ENCODE data around the gene SLC16A13. TPM values are rescaled to one million over a fixed set of nuclear protein-coding genes. Genes with fewer than 3 reads are reported as not detected.
A peak's percentile ranks its signal among the peaks of the same experiment; 100 is the strongest.
"Not testable (repeated sequence)": the region's sequence is repeated elsewhere in the genome, so short reads cannot be mapped to it uniquely, and the experiment has no call there.

Gene SLC16A13
- polyA plus RNA-seq, 1 donor from 2014 or later, result 3.3 TPM

DNA sequence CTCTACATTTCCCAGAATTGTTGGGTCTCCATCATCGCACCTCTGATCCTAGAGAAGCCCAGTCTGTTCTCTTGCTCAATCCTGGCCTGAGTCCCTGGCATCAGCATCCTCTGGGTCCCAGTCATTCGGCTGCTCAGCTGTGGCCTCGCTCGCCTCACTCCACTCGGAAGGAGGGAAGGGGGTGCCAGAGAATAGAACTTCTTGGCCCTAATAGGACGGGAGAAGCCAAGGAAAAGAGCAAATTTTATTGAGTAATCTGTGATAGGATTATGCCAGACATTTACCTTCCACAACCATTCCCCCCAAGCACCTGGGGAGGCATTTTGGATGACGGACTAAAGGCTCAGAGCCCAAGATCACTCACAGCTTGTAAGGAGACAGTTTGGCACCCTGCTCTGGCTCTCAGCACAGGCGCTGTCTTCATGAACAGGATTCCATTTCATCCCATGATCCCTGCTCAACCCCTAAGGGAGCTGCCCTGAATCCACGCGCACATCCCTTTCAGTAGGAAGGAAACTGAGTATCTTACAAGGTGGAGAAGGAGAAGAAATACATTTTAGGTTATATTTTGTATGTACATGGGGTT is 44.7 kb downstream of the SLC16A13 start:
- H3K27ac Mint-ChIP-seq, result peak overlapping the region in 1 of 3 donors; percentile 85
- H3K27me3 Mint-ChIP-seq, result peaks cover 11% of the 10 kb centered on the region
- peaks cover 10 to 27% (median 17%) of the 10 kb centered on the region in 3 donors for H3K4me1 Mint-ChIP-seq

DNA sequence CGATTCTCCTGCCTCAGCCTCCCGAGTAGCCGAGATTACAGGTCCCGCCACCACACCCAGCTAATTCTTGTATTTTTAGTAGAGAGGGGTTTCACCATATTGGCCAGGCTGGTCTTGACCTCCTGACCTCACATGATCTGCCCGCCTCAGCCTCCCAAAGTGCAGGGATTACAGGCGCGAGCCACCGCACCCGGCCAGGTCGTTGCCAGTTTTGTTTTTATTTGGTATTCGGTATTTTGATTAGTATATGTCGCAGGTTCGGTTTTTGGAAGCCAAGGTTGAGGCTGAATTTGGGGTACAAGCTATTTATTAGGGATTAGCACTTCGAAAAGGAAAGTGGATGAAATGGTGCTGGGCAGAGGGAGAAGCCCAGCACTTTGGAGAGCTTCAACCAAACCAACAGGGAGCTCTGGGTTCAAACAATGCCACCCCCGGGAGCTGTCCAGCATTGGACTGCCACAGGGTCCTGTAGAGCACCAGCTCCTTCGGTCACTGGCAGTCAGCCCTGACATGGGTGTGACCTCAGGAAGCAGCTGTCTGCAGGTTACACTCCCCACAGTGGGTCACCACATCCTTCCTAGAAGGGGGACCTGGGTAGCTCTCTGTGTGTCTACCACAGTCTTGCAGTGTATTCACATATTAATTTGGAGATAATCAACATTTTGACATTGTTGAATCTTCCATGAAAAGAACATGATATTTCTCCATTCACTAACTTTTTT is 45.7 kb downstream of the SLC16A13 start:
- Mint-ChIP-seq H3K27ac (no peak overlapping the region), H3K36me3 (no peaks in the 10 kb centered on the region), H3K27me3 (peaks cover 13% of the 10 kb centered on the region), H3K9me3 (no peaks in the 10 kb centered on the region), H3K4me3 (peak overlapping the region in 3 of 4 donors; percentile 13 to 84 (median 84)), H3K4me1 (peaks cover 10 to 27% (median 17%) of the 10 kb centered on the region in 3 donors)

More for the DNA sequence above, 44.7 kb downstream of the SLC16A13 start:
- Mint-ChIP-seq H3K36me3 (no peaks in the 10 kb centered on the region), H3K9me3 (no peaks in the 10 kb centered on the region), H3K4me3 (peak overlapping the region in 1 of 4 donors; percentile 12)

DNA sequence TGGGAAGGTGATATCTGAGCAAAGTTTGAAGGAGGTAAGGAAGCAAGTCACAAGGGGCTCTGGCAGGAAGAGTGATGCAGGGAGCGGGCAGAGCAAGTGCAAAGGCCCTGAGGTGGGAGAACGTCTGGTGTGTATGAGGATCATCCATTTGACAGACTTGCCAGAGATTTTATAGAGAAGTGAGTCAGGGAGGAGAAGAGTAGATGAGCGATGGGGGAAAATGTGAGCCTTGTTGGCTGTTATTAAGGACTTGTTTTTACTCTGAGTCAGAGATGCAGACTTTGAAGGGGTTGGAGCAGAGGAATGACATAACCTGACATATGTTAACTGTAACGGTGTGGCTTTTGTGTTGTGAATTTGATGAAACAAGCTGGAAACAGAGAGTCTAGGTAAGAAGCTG is 47.8 kb downstream of the SLC16A13 start:
- no peaks in the 10 kb centered on the region for H3K9me3 Mint-ChIP-seq
- peaks cover 10 to 27% (median 17%) of the 10 kb centered on the region in 3 donors for H3K4me1 Mint-ChIP-seq
- H3K27ac Mint-ChIP-seq, result peak overlapping the region in 1 of 3 donors; percentile 10
- H3K4me3 Mint-ChIP-seq, result no peak overlapping the region
- H3K36me3 Mint-ChIP-seq, result no peaks in the 10 kb centered on the region
- H3K27me3 Mint-ChIP-seq, result peaks cover 21% of the 10 kb centered on the region

DNA sequence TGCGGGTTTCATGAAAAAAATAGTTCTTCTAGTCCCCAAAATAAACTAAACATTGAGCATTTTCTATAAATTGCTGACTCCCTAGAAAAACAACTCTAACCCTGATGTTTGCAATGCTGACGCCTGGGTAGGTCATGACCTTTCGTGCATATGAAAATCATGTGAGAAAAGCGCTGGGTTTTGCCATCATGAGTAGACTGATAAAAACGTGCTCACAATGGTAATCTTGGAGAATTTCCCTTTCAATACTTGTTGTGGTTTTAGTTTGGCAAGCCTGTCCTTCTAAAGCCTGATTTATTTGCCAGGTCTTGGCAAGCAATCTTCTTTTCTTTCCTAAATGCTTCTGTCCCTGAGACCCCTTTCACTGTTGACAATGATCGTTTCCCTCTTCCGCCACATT is 48.3 kb downstream of the SLC16A13 start:
- Mint-ChIP-seq H3K27me3 (peaks cover 24% of the 10 kb centered on the region), H3K36me3 (no peaks in the 10 kb centered on the region), H3K4me1 (peaks cover 10 to 27% (median 17%) of the 10 kb centered on the region in 3 donors), H3K4me3 (no peak overlapping the region), H3K27ac (no peak overlapping the region), H3K9me3 (no peaks in the 10 kb centered on the region)

DNA sequence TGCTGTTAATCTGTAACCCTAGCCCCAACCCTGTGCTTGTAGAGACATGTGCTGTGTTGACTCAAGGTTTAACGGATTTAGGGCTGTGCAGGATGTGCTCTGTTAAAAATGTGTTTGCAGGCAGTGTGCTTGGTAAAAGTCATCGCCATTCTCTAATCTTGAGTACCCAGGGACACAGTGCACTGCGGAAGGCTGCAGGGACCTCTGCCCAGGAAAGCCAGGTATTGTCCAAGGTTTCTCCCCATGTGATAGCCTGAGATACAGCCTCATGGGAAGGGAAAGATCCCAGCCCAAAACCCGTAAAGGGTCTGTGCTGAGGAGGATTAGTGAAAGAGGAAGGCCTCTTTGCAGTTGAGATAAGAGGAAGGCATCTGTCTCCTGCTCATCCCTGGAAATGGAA is 52.6 kb downstream of the SLC16A13 start:
- peaks cover 16% of the 10 kb centered on the region for H3K27me3 Mint-ChIP-seq
- H3K27ac Mint-ChIP-seq, H3K36me3 Mint-ChIP-seq, H3K9me3 Mint-ChIP-seq, H3K4me3 Mint-ChIP-seq: not testable (repeated sequence)
- H3K4me1 Mint-ChIP-seq, result peaks cover 3 to 11% (median 4%) of the 10 kb centered on the region in 3 donors

DNA sequence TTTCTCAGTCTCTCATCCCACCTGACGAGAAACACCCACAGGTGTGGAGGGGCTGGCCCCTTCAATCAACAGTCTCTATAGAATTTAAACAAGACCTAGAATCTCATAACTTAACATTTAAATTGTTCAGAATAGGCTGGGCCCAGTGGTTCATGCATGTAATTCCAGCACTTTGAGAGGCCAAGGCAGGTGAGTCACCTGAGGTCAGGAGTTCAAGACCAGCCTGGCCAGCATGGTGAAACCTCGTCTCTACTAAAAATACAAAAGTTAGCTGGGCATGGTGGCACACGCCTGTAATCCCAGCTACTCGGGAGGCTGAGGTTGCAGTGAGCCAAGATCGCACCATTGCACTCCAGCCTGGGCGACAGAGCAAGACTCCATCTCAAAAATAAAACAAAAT is 53.8 kb downstream of the SLC16A13 start:
- Mint-ChIP-seq H3K4me1 (peaks cover 6 to 12% (median 11%) of the 10 kb centered on the region in 3 donors), H3K27me3 (peaks cover 14% of the 10 kb centered on the region)
- H3K4me3 Mint-ChIP-seq, H3K27ac Mint-ChIP-seq, H3K36me3 Mint-ChIP-seq, H3K9me3 Mint-ChIP-seq: not testable (repeated sequence)

Other genes with a start within 250 kb of the SLC16A13 start
- gene TEKT1, start 204.3 kb upstream of the SLC16A13 start, polyA plus RNA-seq, result not detected
- 1.4 TPM for gene ALOX12, start 40.0 kb upstream of the SLC16A13 start, polyA plus RNA-seq
- gene RNASEK, start 23.4 kb upstream of the SLC16A13 start, polyA plus RNA-seq, result 984 TPM
- gene BCL6B, start 13.0 kb upstream of the SLC16A13 start, polyA plus RNA-seq, result 0.33 TPM
- 3.4 TPM for gene SLC16A11, start 8.1 kb downstream of the SLC16A13 start, polyA plus RNA-seq
- not detected for gene CLEC10A, start 44.2 kb downstream of the SLC16A13 start, polyA plus RNA-seq
- 0.60 TPM for gene ASGR2, start 78.8 kb downstream of the SLC16A13 start, polyA plus RNA-seq
- 0.50 TPM for gene ASGR1, start 143.4 kb downstream of the SLC16A13 start, polyA plus RNA-seq
- 0.38 TPM for gene DLG4, start 183.8 kb downstream of the SLC16A13 start, polyA plus RNA-seq
- 88.6 TPM for gene ACADVL, start 183.9 kb downstream of the SLC16A13 start, polyA plus RNA-seq
- gene DVL2, start 198.5 kb downstream of the SLC16A13 start, polyA plus RNA-seq, result 32.3 TPM
- gene PHF23, start 203.4 kb downstream of the SLC16A13 start, polyA plus RNA-seq, result 38.2 TPM
- 1,138 TPM for gene GABARAP, start 206.4 kb downstream of the SLC16A13 start, polyA plus RNA-seq
- 48.7 TPM for gene CTDNEP1, start 215.7 kb downstream of the SLC16A13 start, polyA plus RNA-seq
- 86.8 TPM for gene ELP5, start 216.2 kb downstream of the SLC16A13 start, polyA plus RNA-seq
- 1.2 TPM for gene CLDN7, start 226.5 kb downstream of the SLC16A13 start, polyA plus RNA-seq
- gene SLC2A4, start 245.7 kb downstream of the SLC16A13 start, polyA plus RNA-seq, result not detected

Data from IgD-negative memory B cell (primary cell).